Natural killer cell (primary cell): ENCODE data around the gene FLYWCH1. TPM values are rescaled to one million over a fixed set of nuclear protein-coding genes. Genes with fewer than 3 reads are reported as not detected.

Experiments used
- ATAC-seq, 3 donors: fragments of 150-1000 bp in 2 of 3; fragments of 200-7000 bp in 1 of 3; cut with Tn5 transposase; 1 replicate in 1 of 3; 2 replicates in 2 of 3; pipeline ENCODE4 v1.10.0; 2021; ENCODE audit warnings: mild to moderate bottlenecking in 2 of 3, moderate library complexity in 2 of 3
- DNase-seq, 2 donors: peaks; one replicate each; pipeline versions ENCODE4 v3.0.0 to v3.0.0-alpha.2; 2013 to 2021; ENCODE audit warnings: mixed read lengths in 1 of 2
- H3K27ac ChIP-seq: one replicate; pipeline ENCODE4 v1.5.1; 2013; ENCODE audit warnings: mild to moderate bottlenecking, low read length
- H3K27me3 ChIP-seq: one replicate; pipeline ENCODE4 v1.6.1; 2013; ENCODE audit warnings: low read length; ENCODE audit not compliant: control insufficient read depth, insufficient read depth
- H3K36me3 ChIP-seq: one replicate; pipeline ENCODE4 v1.6.1; 2013; ENCODE audit warnings: low read length; ENCODE audit not compliant: control insufficient read depth, insufficient read depth
- H3K4me1 ChIP-seq: one replicate; pipeline ENCODE4 v1.6.1; 2013; ENCODE audit warnings: low read length; ENCODE audit not compliant: control insufficient read depth, insufficient read depth
- H3K4me3 ChIP-seq: one replicate; pipeline ENCODE4 v1.5.1; 2013; ENCODE audit warnings: low read length
- H3K9me3 ChIP-seq: one replicate; pipeline ENCODE4 v1.6.1; 2013; ENCODE audit warnings: low read length; ENCODE audit not compliant: control insufficient read depth, insufficient read depth
- H3K27ac Mint-ChIP-seq, 2 donors: one replicate each; pipeline ENCODE4 v1.8.0; 2022; ENCODE audit warnings: mild to moderate bottlenecking in 2 of 2, mixed read lengths in 2 of 2, moderate library complexity in 1 of 2
- H3K27me3 Mint-ChIP-seq, 2 donors: one replicate each; pipeline ENCODE4 v1.8.0; 2022; ENCODE audit warnings: low read depth in 2 of 2, mixed read lengths in 2 of 2
- H3K36me3 Mint-ChIP-seq: one replicate; pipeline ENCODE4 v1.8.0; 2022; ENCODE audit warnings: mixed read lengths
- H3K4me1 Mint-ChIP-seq, 2 donors: one replicate each; pipeline ENCODE4 v1.8.0; 2022; ENCODE audit warnings: mixed read lengths in 2 of 2
- H3K4me3 Mint-ChIP-seq: one replicate; pipeline ENCODE4 v1.8.0; 2022; ENCODE audit warnings: mild to moderate bottlenecking, moderate library complexity, mixed read lengths
- H3K9me3 Mint-ChIP-seq, 2 donors: one replicate each; pipeline ENCODE4 v1.8.0; 2022; ENCODE audit warnings: mixed read lengths in 2 of 2
- CTCF ChIP-seq: fragments of 200-600 bp; IDR thresholded peaks from one replicate; pipeline ENCODE4 v1.8.0; 2022; ENCODE audit warnings: antibody characterized with exemption
- WGBS: methylation state at CpG from one replicate; pipeline ENCODE4 v1.1.7; 2013; ENCODE audit warnings: missing lambda C conversion rate; ENCODE audit not compliant: insufficient coverage; 5-methylcytosine and 5-hydroxymethylcytosine counted together
- intact Hi-C: fragments of 100-400 bp; cut with micrococcal nuclease; formaldehyde crosslinking; loops from one replicate; pipeline ENCODE4 v1.14.2; 2022
- total RNA-seq, 4 donors: library from RNA; stranded (reverse); fragments of 120-200 nt in 1 of 4; gene quantifications; one replicate each; pipeline versions ENCODE4 v1.2.3 to v1.2.4, GENCODE V29; 2013 to 2022

FLYWCH1 gene
- total RNA-seq, 3 donors from 2014 or later (not counting 1 experiment from before 2014, with no cell fraction given) = 85.1 to 148 (median 130) TPM

- Histone ChIP-seq H3K9me3 (no peaks in the 10 kb centered on the region), H3K4me3 (no peak overlapping the region), H3K4me1 (peaks cover 7% of the 10 kb centered on the region), H3K27ac (no peak overlapping the region), H3K36me3 (no peaks in the 10 kb centered on the region), H3K27me3 (peaks cover 6% of the 10 kb centered on the region)
- Mint-ChIP-seq H3K36me3 (no peaks in the 10 kb centered on the region), H3K27ac (no peak overlapping the region), H3K4me1 (peaks cover 0 to 2% of the 10 kb centered on the region in 2 donors), H3K9me3 (no peaks in the 10 kb centered on the region), H3K4me3 (no peak overlapping the region), H3K27me3 (peaks cover 0 to 6% of the 10 kb centered on the region in 2 donors)
- no peak for TF ChIP-seq CTCF
- ATAC-seq = no peak
- DNase-seq = no peak
- intact Hi-C loops = no loop called here
- WGBS = 95% methylated on average over 11 of the region's 11 CpGs
These were observed 44.8 kb downstream of the FLYWCH1 start for GRCh38 chr16:2956579-2956956.

GRCh38 chr16:2959206-2959605 lies 47.5 kb downstream of the FLYWCH1 start:
- no peak for DNase-seq
- Mint-ChIP-seq H3K36me3 (no peaks in the 10 kb centered on the region), H3K27me3 (peaks cover 0 to 13% of the 10 kb centered on the region in 2 donors), H3K9me3 (no peaks in the 10 kb centered on the region), H3K27ac (no peak overlapping the region), H3K4me1 (peaks cover 0 to 14% of the 10 kb centered on the region in 2 donors), H3K4me3 (no peak overlapping the region)
- peaks cover 20% of the 10 kb centered on the region for H3K4me1 ChIP-seq
- WGBS = 84% methylated on average over 7 of the region's 10 CpGs
- TF ChIP-seq CTCF = no peak
- no peak overlapping the region for H3K4me3 ChIP-seq
- H3K27me3 ChIP-seq = peaks cover 29% of the 10 kb centered on the region
- no peak for ATAC-seq
- no peaks in the 10 kb centered on the region for H3K36me3 ChIP-seq
- no peak overlapping the region for H3K27ac ChIP-seq
- intact Hi-C loops = no loop called here
- no peaks in the 10 kb centered on the region for H3K9me3 ChIP-seq

GRCh38 chr16:2960183-2961010 lies 48.7 kb downstream of the FLYWCH1 start:
- Histone ChIP-seq H3K4me3 (no peak overlapping the region), H3K4me1 (peaks cover 32% of the 10 kb centered on the region), H3K27ac (no peak overlapping the region), H3K36me3 (no peaks in the 10 kb centered on the region), H3K9me3 (no peaks in the 10 kb centered on the region), H3K27me3 (peaks cover 36% of the 10 kb centered on the region)
- no peaks in the 10 kb centered on the region for H3K36me3 Mint-ChIP-seq
- intact Hi-C loops = no loop called here
- TF ChIP-seq CTCF = no peak
- no peak overlapping the region for H3K27ac Mint-ChIP-seq
- H3K9me3 Mint-ChIP-seq = no peaks in the 10 kb centered on the region
- peaks cover 0 to 17% of the 10 kb centered on the region in 2 donors for H3K27me3 Mint-ChIP-seq
- no peak overlapping the region for H3K4me3 Mint-ChIP-seq
- DNase-seq (no peak), ATAC-seq (no peak)
- H3K4me1 Mint-ChIP-seq = peaks cover 0 to 19% of the 10 kb centered on the region in 2 donors
- 85% methylated on average over 17 of the region's 17 CpGs for WGBS
